Stimulated activated CD8-positive, alpha-beta memory T cell treated with anti-CD3 and anti-CD28 coated beads, Interleukin-15, amount 100 ng/mL, for 24 hours (primary cell): ENCODE results near the gene LANCL2.
"Not testable (repeated sequence)": the region's sequence is repeated elsewhere in the genome, so short reads cannot be mapped to it uniquely, and the experiment has no call there.

Experiments used
- DNase-seq: peaks from one replicate; pipeline ENCODE4 v3.0.0-alpha.2; 2020; ENCODE audit warnings: low read depth

Gene LANCL2

DNA sequence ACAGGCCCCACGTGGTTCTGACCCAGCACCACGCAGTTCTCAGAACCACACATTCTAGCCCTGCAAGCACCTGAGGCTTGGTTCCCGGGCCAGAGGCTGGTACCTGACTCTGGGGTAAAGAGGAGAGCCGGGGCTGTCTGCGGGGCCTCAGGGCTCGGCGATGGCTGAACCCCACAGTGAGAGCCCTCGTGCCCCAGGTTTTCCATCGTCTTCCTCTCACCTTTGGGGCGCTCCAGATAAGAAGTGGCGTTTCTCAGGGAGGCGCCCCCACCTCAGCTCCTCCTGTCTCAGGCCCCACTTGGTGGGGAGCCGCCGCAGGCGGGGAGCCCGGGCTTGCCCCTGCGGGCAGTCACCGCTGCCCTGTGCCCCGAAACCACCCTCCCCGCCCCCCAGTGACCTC lies 2.2 kb upstream of the LANCL2 start:
- DNase-seq, result no peak

DNA sequence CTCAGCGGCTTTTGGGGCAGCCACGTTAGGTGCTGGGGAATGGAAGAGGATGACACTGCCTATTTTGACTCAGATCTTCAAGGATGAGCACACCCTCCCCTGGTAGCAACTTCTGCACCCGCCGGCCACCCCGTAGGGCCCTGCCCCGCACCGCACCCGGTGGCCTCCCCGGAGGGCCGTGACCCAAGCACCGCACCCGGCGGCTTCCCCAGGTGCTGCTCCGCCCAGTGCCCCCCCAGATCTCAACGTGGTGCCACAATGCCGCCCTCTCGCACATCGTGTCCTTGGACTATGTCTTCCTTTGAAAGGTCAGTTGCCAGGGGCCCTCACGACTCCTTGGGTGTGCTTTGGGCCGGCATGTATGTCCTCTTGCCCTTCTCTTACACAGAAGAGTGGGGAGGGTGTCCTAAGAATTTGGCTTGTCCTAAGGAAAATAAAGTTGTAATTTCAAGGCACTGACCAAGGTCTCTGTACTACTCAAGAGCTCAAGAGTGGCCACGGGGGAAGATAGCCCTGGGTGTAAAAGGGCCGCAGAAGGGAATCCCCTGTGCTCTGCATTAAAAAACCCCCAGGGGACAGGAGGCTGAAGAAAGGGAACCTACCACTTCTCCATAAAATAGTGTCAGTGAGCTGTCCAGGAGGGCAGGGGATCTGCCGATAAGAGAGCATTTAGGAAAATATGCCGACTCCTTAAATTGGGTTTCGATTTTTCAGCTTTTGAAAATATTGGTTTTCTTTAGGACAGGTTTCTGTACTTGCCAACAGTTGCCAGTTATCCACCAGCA lies 1.6 kb upstream of the LANCL2 start:
- no peak for DNase-seq

DNA sequence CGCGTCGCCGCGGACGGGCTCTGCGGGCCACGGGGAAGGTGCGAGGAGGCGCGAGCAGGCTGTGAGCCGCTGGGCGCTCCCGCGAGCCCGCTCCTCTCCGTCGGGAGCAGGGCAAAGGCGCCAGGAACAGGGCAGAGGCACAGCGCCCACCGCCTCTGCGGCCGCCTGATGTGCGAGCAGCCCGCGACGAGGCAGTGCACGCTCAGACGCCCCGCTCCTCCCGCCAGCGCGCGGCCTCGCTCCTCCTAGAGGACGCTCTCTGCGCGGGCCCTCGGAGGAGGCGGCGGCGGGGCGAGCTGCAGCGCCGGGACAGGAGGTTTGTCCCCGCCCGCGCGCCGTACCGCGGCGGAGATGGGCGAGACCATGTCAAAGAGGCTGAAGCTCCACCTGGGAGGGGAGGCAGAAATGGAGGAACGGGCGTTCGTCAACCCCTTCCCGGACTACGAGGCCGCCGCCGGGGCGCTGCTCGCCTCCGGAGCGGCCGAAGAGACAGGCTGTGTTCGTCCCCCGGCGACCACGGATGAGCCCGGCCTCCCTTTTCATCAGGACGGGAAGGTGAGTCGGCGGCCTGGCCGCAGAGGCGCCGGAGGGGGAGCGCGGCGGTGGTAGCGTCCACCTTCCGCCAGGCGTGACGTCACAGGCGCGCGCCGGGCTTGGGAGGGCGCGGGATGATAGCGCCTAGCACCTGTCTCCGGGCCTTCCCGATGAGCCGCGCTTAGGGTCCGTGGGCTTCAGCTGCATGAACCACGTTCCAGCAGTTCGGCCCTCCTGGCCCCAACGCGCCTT lies 731 bp downstream of the LANCL2 start:
- peak; percentile 97 for DNase-seq

DNA sequence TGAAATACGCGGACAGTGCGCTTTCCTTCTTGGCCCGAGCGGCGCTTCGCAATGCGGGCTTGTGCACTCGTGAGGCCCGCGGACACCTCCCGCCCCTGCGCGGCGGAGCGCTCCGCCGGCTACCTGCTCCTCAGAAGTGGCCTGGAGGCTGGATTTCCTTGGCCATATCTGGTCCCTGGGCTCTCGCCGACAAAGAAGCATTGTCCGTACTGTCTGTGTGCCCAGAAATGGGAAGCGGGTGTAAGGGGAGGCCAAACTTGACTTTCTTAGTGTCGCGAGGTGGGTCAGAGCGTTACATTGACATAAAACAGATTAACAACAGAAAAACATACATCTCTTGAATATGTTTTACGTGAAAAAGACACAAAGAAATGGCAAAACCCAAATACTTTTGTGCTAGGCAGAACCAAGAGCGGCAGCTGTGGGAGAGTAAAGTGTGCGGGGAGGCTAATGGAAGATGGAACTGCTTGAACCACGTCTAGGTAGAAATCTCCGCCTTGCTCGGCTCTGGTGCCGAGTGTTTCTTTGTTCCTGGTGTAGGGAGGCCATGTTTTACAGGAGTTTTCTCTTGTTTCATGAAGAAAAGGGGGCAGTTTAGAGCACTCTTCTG lies 1.4 kb downstream of the LANCL2 start:
- DNase-seq, result no peak

DNA sequence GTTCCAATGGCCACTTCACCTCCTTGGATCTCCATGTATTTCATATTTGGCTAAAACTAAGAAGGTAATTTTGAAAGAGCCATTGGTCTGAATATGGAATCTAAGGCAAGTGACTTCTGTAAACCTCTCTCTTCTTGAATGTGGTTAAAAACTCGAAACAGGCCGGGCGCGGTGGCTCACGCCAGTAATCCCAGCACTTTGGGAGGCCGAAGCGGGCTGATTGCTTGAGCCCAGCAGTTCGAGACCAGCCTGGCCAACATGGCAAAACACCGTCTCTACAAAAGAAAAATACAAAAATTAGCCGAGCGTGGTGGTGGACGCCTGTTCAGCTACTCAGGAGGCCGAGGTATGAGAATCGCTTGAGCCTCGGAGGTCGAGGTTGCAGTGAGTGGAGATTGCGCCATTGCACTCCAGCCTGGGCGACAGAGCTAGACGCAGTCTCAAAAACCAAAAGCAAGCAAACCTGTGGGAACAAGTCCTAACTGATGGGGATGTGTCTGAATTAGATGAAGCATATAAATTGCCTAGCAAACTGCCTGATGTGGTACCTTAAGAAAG lies 2.2 kb downstream of the LANCL2 start:
- no peak for DNase-seq

DNA sequence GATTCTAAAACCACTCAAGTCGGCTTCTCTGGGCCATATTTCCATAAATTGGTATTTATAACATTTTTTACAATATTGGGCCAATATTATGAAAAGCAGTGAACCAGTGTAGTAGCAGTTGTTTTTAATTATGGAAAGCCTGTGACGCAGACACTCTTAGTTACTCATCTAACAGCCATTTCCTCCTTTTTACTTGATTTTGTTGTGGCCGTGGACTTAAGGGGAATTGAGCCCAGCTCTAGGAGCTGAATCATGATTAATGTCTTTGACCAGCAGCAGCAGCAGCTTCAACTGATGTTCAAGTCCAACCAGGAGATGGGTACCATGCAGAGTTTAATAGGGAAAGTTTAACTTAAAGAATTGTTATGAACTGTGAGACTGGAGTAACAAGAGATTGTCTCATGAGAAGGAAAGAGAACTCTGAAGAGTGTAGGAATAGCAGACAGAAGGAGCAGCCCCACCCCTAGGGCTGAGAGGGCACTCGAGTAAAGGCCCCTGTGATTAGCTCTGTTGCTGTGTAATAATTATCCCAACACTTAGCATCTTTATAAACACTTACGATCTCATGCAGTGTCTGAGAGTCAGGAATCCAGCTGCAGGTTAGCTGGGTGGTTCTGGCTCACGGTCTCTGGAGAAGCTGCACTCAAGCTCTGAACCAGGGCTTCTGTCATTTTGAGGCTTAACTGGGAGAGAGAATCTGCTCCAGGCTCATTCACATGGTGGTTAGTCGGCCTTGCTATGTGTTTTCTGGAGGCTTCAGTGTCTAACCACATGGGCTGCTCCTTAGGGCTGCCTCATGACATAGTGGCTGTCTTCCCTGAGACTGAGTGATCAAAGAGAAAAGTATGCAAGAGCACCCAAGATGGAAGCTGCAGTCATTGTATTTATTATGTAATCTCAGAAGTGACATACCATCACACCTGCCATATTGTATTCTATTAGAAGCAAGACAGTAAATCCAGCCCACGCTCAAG lies 4.6 kb downstream of the LANCL2 start:
- no peak for DNase-seq

DNA sequence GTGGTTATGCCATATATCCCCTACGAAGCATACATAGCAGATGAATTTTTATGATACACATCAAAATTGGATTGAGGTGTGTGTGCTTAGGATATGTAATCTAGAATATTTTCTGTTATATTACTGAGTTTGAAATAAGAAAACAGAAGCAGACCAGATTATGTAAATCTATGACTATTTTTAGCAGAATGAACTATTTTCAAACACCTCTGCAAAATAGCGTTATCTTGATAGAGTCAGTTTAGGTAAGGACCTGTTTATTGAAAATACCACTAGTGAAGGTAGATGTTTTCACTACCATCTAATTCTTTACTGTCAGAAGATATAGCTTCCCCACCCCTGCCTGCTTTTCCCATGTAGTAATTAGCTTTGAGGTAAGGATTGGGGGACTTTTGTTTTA lies 9.1 kb downstream of the LANCL2 start:
- DNase-seq, result no peak

DNA sequence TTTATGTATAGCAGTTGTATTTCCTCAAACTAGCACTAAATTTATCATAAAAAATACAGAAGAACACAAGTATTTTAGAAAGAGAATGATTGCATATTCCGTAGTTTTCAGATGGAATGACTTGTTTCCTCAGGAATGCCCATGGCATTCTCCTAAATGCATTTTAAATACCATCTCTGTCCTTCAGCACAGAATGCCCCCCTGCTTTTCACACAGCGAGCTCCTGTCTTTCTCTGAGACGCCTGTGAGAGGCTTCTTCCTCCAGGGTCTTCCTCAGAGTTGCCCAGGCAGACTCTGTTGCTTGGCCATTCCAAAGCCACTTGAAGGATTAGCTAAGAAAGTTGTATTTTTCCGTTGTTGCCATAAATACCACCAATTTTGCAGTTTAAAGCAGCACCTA lies 10.1 kb downstream of the LANCL2 start:
- DNase-seq, result no peak

DNA sequence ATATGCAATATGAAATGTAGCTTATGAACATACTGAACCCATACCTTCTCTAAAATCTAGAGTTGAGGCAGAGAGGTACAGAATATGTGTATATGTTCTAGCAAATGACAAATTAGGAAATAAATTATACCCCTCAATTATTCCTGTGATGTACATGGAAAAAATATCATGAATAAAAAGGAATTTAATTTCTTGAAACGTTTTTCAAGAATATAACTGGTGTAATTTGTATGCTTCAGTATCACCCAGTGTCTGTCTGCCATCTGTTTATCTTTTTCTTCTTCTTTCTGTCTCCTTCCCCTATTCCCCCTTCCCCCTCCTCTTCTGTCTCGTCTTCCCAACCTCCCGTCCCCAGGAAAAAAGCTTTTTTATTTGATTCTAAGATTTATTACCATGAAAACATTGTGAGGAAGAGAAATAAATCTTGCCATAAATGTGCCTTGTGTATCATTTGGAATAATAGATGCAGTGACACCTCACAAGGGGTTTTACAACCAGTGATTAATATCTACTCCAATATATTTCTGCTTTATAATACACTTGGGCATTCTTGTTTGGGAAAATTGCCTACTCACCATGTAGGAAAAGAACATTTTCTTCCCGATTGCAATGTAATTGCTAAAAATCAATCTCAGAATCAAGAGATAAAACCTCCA lies 12.2 kb downstream of the LANCL2 start:
- no peak for DNase-seq

DNA sequence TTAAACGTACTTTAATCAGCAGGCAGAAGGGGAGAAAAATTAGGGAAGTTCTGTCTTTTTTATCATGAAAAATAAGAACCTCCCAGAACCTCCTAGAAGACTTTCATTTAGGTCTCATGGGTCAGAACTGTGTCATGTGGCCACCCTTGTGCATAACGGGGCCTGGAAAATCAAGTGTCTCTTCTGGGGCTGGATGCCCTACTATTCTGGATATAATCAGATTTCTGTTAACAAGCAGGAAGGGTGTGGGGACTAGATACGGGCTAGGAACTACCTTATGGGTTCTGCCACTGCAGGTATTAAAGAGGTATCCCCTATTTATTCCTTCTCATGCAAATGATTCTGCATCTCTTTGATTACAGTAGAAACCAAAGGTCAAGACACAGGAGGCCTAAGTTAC lies 14.1 kb downstream of the LANCL2 start:
- no peak for DNase-seq

DNA sequence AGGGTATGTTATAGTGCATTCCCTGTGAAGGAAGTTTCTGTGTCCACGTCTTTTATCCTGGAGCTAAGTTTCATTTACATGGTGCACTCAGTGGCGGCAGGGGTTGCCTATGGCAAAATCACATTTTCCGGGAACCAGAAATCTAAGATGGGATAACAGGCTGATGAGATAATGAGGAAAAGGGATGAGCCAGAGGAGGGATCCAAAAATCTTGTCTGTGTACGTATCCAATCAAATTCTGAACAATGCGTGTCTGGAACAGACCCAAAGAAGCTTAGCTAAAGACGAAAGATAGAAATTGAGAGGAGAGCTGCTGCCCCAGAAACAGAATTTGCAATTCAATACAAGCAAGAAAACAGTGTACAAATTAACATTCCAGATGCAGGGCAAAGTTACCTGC lies 16.1 kb downstream of the LANCL2 start:
- DNase-seq, result no peak

DNA sequence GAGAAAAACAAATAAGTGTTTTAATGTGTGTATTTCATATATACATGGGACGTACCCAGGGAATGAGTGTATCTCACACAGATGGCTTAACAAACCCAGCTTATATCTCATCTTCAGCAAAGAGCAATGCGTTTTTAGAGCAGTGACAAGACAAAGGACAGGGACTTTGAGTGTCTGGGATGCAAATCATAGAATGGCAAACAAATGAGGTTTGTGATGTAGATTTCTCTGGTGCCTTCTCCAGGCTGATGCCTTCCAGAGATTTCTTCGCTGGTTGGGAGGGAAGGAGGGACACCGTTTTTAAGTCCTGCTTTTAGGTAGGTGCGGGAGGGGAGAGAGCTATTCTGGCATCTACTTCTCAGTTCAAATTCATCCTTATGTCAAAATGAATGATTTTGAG lies 16.6 kb downstream of the LANCL2 start:
- no peak for DNase-seq

DNA sequence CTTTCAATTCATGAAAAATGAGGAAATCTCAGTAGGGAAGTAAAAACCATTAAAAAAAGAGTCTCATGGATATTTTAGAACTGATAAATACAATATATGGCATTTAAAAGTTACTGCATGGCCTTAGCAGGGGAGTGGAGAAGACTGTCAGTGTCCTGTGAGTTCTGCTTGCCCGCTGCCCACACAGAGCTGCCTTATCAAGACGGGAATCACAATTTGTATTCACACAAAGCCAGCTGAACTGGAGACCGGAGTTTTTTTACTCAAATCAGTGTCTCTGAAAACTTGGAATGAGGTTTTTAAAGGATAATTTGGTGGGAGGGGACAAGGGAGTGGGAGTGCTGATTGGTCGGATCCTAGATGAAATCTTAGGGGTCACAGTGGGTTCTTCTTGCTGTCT lies 17.1 kb downstream of the LANCL2 start:
- no peak for DNase-seq

DNA sequence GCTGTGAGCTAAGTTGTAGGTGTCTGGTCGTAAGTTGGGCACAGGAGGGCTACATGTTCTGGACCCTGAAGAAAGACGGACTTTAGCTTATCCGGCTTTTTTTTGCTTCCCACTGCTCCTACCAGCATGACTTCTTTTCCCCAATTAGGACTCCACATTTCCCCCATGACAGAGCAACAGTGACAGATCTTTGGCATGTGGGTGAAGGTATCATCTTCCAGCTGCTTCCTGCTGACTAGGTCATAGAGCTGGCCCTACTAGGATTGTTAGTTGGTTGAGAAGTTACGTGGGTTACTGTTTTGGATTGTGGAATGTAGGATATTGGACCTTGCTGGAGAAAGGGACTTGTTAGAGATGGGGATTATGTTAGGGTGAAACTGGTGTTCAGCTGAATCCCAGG lies 21.4 kb downstream of the LANCL2 start:
- no peak for DNase-seq

DNA sequence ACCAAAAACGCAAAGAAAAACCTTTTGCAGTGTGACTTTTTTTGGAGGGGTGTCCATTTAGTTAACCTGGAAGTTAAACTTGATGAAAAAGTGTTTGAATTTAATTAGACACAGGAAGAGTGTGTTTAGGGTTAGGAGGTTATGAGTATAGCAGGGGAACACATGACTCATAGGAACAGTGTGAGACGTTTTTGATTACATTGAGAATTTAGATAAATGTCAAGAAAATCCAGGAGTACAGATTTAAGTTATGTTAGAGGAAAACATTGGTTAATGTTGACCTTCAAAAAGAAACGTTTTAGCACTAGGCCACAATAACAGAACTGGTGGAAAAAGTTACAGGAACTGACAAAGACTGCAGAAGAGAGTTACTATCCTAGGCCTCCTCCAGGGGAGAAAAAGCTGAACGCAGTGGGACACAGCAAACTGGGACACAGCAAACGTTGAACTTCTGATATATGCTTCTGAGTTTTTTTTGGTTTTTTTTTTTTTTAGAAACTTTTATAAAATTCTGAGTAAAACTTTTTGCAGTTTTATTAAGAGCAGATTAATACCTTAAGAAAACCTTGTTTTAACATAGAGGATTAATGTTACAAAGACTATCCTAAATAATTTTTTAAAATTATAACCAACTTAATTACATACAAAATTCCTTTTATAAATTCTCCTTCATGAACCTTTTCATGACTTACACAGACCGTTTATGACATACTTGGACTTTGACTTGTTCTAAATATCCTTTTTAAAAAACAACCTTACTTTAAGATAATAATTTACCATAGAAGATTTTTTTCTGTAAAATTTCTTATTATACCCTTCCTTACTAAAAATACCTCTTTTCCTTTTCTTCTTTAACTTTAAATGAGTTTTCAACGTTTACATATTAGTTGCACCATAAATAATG lies 22.2 kb downstream of the LANCL2 start:
- no peak for DNase-seq

DNA sequence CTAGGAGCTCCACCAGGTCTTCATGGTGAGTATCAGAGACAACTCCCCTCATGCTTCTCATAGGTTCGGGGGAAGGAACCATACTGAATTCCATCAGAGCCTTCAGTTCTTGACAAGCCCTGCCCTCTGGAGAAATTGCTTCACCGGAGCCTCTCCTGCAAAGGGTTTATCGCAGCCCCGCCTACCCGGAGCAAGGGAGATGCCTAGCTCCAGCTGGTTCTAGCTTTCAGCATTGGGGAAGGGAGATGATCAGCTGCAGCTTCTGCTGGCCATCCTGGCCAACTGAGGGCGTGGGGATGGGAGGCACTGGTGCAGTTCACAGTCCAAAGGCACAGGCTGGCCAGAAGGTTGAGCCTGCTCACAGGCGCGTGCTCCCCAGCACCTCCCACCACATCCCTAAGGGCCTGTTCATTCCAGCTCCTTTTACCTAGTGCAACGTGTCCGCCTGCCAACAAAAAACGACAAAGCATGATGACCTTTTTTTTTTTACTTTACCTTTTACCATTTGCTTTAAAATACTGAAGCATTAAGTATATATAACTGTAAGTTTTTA lies 31.2 kb downstream of the LANCL2 start:
- no peak for DNase-seq

DNA sequence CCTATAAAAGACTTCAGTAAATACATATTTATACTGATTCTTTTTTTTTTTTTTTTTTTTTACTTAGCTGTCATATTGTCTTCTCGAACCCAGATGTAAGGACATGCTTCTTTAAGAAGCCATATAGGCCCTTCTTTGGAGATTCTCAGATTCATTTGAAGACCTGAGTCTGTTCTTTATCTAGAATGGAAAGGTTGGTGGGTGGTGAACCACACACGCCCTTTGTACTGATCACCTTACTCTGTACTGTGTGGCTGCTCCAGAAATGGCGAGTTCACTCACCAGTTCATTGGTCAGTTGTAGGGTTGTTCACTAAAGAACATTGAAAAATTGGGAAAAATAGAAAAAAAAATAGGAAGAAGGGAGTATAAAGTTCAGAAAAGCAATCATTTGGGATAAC lies 32.5 kb downstream of the LANCL2 start:
- DNase-seq, result no peak

DNA sequence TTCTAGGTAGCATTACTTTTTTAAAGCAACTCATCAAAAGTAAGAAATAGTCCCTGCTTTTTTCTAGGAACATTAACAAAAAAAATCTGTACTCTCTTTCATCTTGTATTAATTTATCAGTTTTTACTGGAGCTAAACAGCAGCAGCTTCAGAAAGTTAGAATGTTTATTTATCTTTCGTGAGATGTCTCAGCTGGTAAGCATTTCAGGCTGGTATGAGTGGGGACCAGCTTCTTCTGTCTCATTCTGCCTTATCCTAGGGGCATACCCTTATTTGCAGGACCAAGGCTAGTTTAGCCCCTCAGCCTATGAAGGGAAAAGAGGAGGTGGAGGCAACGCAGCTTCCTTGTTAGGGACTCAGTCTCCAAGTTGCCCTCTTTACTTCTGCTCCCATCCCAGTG lies 35.1 kb downstream of the LANCL2 start:
- DNase-seq, result no peak

DNA sequence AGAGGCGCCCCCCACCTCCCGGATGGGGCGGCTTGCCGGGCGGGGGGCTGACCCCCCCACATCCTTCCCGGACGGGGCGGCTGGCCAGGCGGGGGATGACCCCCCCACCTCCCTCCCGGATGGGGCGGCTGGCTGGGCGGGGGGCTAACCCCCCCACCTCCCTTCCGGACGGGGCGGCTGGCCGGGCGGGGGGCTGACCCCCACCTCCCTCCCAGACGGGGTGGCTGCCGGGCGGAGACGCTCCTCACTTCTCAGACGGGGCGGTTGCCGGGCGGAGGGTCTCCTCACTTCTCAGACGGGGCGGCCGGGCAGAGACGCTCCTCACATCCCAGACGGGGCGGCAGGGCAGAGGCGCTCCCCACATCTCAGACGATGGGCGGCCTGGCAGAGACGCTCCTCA lies 37.4 kb downstream of the LANCL2 start:
- DNase-seq, result not testable (repeated sequence)
